Heart left ventricle (tissue), 13 donors: ENCODE data around the gene DUOXA1.
"Not testable (repeated sequence)": the region's sequence is repeated elsewhere in the genome, so short reads cannot be mapped to it uniquely, and the experiment has no call there.

Source experiments
- POLR2A ChIP-seq, 2 donors: fragments of 450-650 bp; IDR thresholded peaks; one replicate each; pipeline ENCODE4 v1.6.1; 2017; ENCODE audit warnings: antibody characterized with exemption in 2 of 2, mild to moderate bottlenecking in 2 of 2, moderate library complexity in 2 of 2
- TF ChIP-seq, protein P1 (sequence below), 12 donors: fragments of 200-600 bp; sonication (generic) in 4 of 12; IDR thresholded peaks; one replicate each; pipeline versions ENCODE4 v1.5.0 to v1.8.0; 2018 to 2022; ENCODE audit warnings: antibody characterized with exemption in 12 of 12, mild to moderate bottlenecking in 5 of 12
- donor health status: ischemic (EF 13 %, LVEDD 7.1; RV severe dilation, severe dysfunction).
- donor health status: DM: no; HTN: yes; CAD: no.
- donor health status: DM: no; HTN: no; CAD: no.
- donor health status: ischemic (EF 25% LVEDD 6.9; RV normal size, moderate dysfunction).
- donor health status: ischemic (EF 25% LVEDD 5.7; RV mildly dilated, moderate dysfunction).
- donor health status: ischemic (EF 35%, LVEDD 5.7; RV mildly dilated, moderate dysfunction).
- donor health status: nonischemic (EF 11% LVEDD 7.7; RV severe dilation, severe dysfunction).
- donor health status: DM: yes; HTN: yes; CAD: no.
- donor health status: PGD.
- donor health status: ischemic (EF 29% LVEDD 5.4; RV normal size, mild dysfunction).
- donor health status: nonischemic (EF 23%, LVEDD 6.1; RV moderate dilation, normal function).

DNA sequence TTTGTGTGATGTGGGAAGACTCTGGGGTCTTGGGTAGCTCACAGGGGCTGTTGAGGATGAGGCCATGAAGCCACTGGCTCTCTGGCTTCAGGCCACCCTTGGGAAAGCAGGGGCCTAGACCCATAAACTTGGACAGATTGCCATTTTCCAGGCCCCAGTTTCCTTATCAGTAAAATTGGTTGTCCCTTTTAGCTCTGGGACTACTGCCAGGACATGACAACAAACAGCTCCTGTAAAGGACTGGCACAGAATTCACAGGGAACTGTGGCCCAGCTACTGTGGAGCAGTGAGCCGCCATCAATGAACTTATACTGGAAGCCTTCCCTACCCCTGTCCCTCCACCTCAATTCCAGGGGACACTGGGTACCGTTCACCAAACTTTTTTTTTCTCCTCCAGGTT lies 52.3 kb downstream of the DUOXA1 start:
- TF ChIP-seq, protein P1, sequence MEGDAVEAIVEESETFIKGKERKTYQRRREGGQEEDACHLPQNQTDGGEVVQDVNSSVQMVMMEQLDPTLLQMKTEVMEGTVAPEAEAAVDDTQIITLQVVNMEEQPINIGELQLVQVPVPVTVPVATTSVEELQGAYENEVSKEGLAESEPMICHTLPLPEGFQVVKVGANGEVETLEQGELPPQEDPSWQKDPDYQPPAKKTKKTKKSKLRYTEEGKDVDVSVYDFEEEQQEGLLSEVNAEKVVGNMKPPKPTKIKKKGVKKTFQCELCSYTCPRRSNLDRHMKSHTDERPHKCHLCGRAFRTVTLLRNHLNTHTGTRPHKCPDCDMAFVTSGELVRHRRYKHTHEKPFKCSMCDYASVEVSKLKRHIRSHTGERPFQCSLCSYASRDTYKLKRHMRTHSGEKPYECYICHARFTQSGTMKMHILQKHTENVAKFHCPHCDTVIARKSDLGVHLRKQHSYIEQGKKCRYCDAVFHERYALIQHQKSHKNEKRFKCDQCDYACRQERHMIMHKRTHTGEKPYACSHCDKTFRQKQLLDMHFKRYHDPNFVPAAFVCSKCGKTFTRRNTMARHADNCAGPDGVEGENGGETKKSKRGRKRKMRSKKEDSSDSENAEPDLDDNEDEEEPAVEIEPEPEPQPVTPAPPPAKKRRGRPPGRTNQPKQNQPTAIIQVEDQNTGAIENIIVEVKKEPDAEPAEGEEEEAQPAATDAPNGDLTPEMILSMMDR (IDR thresholded peaks at IDR 0.05), result not testable (repeated sequence)
- not testable (repeated sequence) for TF ChIP-seq POLR2A (IDR thresholded peaks at IDR 0.05)
